ENCODE results near the gene DLX5.

Gene DLX5

GRCh38 chr7:97018126-97018601 is 6.5 kb downstream of the DLX5 start:
- no peak for DNase-seq

GRCh38 chr7:97017192-97018125 is 7.2 kb downstream of the DLX5 start:
- no peak for DNase-seq

- no peak for DNase-seq
Measured at GRCh38 chr7:97016381-97017191, 8.0 kb downstream of the DLX5 start.

GRCh38 chr7:97015756-97016380 is 8.8 kb downstream of the DLX5 start:
- DNase-seq, result no peak

GRCh38 chr7:97015279-97015678 is 9.4 kb downstream of the DLX5 start:
- no peak for DNase-seq

GRCh38 chr7:97014145-97014750 is 10.4 kb downstream of the DLX5 start:
- no peak for DNase-seq

- DNase-seq, result no peak
Measured at GRCh38 chr7:97013845-97014134, 10.8 kb downstream of the DLX5 start.

GRCh38 chr7:97013134-97013844 is 11.3 kb downstream of the DLX5 start:
- no peak for DNase-seq

GRCh38 chr7:97012365-97013133 is 12.1 kb downstream of the DLX5 start:
- no peak for DNase-seq

GRCh38 chr7:97011536-97012364 is 12.9 kb downstream of the DLX5 start:
- DNase-seq, result no peak

GRCh38 chr7:97011104-97011503 is 13.5 kb downstream of the DLX5 start:
- DNase-seq, result no peak

- DNase-seq, result no peak
Measured at GRCh38 chr7:97009753-97010732, 14.6 kb downstream of the DLX5 start.

GRCh38 chr7:97008275-97008917 is 16.2 kb downstream of the DLX5 start:
- no peak for DNase-seq

GRCh38 chr7:97007583-97007861 is 17.1 kb downstream of the DLX5 start:
- DNase-seq, result no peak

GRCh38 chr7:97006816-97007582 is 17.6 kb downstream of the DLX5 start:
- DNase-seq, result no peak

- DNase-seq, result no peak
Measured at GRCh38 chr7:97006055-97006815, 18.4 kb downstream of the DLX5 start.
